HG02623 (cell line): ENCODE data around the gene UNC45A.
A peak's percentile ranks its signal among the peaks of the same experiment; 100 is the strongest.
"Not testable (repeated sequence)": the region's sequence is repeated elsewhere in the genome, so short reads cannot be mapped to it uniquely, and the experiment has no call there.

Source experiments
- ATAC-seq: cut with Tn5 transposase; IDR thresholded peaks from one replicate; pipeline ENCODE4 v1.9.1; 2021; ENCODE audit warnings: moderate library complexity; ENCODE audit not compliant: unreplicated experiment

The UNC45A gene, protein sequence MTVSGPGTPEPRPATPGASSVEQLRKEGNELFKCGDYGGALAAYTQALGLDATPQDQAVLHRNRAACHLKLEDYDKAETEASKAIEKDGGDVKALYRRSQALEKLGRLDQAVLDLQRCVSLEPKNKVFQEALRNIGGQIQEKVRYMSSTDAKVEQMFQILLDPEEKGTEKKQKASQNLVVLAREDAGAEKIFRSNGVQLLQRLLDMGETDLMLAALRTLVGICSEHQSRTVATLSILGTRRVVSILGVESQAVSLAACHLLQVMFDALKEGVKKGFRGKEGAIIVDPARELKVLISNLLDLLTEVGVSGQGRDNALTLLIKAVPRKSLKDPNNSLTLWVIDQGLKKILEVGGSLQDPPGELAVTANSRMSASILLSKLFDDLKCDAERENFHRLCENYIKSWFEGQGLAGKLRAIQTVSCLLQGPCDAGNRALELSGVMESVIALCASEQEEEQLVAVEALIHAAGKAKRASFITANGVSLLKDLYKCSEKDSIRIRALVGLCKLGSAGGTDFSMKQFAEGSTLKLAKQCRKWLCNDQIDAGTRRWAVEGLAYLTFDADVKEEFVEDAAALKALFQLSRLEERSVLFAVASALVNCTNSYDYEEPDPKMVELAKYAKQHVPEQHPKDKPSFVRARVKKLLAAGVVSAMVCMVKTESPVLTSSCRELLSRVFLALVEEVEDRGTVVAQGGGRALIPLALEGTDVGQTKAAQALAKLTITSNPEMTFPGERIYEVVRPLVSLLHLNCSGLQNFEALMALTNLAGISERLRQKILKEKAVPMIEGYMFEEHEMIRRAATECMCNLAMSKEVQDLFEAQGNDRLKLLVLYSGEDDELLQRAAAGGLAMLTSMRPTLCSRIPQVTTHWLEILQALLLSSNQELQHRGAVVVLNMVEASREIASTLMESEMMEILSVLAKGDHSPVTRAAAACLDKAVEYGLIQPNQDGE

DNA sequence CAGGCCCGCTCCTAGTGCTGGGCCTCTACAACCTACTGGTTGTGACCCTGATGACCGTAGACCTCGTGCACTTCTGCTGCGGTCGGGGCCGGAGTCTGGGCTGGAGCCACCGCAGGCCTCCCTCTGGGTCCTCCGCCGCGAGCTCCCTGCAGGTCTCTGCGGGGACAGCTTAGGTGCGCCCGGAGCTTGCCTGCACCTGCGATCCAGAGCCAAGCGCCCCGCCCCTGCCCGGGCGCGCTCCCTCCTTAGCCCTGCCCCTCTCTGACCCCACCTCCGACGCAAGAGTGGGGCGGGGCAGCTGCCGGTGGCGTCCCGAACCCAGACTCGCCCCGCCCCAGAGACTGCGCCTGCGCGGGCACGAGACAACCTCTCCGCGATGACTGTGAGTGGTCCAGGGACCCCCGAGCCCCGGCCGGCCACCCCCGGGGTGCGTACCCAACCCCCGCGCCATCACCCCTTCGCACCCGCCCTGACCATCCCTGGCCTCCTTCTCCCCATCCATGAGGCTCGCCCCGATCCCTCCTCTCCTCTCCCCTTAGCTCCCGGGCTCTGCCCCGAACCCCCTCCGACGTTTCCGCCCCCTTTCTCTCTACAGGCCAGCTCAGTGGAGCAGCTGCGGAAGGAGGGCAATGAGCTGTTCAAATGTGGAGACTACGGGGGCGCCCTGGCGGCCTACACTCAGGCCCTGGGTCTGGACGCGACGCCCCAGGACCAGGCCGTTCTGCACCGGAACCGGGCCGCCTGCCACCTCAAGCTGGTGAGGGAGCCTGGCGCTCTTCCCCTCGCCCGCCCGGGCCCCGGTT lies at the start of gene UNC45A:
Gene UNC45A (plus strand): TSS at position 337 of the 803 bp plus-strand sequence. CDS start 40 bp downstream, at position 377.
- ATAC-seq, result peak; percentile 57

- no peak for ATAC-seq
Measured at GRCh38 chr15:90885432-90886290, 49.4 kb upstream of the UNC45A start.

GRCh38 chr15:90886291-90886614 lies 48.8 kb upstream of the UNC45A start:
- ATAC-seq, result no peak

- no peak for ATAC-seq
Measured at GRCh38 chr15:90887037-90887481, 48.0 kb upstream of the UNC45A start.

- no peak for ATAC-seq
Measured at GRCh38 chr15:90889313-90889730, 45.8 kb upstream of the UNC45A start.

- no peak for ATAC-seq
Measured at GRCh38 chr15:90889736-90890456, 45.2 kb upstream of the UNC45A start.

- no peak for ATAC-seq
Measured at GRCh38 chr15:90890839-90891238, 44.2 kb upstream of the UNC45A start.

DNA sequence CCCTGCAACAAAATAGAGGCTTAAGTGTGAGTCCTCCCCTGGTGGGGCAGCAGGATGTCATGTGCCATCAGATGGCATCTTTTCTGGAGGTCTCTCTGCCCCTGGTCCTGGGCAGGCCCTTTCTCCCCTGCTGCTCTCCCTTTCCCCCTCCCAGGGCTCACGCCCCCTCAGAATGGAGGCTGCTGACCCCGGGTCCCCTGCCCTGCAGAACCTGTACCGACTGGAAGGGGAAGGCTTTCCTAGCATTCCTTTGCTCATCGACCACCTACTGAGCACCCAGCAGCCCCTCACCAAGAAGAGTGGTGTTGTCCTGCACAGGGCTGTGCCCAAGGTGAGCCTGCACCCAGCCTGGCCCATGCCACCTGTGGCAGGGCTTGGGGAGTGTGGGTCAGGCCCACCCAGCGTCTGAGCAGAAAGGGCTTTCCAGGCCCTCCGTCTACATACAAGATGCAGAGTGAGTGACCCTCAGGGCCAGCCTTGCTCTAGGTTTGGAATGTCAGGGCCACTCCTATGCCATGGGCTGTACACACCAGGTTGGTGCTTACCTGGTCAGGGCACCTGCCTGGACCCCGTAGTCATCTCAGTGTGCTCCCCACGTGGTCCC lies 43.6 kb upstream of the UNC45A start:
- ATAC-seq, result no peak

DNA sequence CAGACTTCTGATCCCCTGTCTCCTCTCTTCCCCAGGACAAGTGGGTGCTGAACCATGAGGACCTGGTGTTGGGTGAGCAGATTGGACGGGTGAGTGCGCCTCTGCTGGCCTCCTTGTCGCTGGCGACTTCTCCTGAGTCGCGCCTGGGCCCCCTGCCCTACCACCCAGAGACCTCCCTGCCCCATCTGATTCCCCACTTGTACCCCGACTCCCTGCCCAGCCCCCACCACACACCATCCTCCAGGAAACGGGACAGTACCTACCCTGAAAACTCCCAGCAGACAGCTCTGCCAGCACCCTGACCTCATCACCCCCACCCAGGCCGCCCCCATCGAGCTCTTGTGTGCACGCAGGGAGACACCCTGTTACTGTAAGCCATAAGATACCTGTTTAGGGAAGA lies 43.1 kb upstream of the UNC45A start:
- no peak for ATAC-seq

DNA sequence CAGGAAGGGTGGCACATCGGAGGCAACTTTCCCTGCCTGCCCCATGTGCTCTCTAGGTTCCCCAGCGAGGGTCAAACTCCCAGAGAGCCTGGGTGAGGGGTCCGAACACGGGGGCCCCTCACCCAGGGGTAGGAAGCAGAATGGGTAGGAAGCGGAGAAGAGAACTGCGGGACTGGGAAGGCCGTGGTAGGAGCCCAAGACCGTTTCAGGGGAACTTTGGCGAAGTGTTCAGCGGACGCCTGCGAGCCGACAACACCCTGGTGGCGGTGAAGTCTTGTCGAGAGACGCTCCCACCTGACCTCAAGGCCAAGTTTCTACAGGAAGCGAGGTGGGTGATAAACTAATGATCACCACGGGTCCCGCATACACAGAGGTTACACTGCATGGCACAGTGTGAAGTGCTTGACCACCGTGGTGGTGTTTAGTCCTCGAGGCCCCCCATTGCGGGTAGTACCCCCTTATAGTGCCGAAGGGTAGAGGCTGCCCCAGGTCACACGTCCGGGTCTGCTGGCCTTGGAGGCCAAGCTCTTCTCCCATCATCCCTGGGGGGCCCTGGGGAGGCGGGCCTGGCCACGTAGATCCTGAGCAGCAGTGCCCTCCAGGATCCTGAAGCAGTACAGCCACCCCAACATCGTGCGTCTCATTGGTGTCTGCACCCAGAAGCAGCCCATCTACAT lies 42.4 kb upstream of the UNC45A start:
- no peak for ATAC-seq

DNA sequence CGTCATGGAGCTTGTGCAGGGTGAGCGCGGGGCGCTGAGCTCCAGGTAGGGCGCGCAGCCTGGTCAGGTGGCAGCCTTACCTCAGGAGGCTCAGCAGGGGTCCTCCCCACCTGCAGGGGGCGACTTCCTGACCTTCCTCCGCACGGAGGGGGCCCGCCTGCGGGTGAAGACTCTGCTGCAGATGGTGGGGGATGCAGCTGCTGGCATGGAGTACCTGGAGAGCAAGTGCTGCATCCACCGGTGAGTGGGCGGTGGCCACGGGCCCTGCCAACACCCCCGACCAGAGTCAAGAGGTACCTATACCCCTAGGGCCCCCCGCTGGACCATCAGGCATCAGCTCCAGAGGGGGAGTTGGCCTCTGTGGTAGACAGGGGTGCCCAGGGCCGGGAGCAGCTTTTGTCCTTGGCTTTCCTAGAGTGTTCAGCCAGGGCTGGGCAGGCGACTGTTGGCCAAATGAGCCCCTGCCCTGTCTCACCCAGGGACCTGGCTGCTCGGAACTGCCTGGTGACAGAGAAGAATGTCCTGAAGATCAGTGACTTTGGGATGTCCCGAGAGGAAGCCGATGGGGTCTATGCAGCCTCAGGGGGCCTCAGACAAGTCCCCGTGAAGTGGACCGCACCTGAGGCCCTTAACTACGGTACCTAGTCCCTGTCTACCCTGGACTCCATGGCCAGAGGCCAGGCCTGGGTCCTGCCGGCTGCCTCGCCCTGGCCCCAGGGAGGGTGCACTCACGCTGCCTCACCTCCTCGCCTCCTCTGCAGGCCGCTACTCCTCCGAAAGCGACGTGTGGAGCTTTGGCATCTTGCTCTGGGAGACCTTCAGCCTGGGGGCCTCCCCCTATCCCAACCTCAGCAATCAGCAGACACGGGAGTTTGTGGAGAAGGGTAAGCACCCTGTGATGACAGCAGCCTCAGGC lies 41.7 kb upstream of the UNC45A start:
- ATAC-seq, result no peak

GRCh38 chr15:90895571-90896117 lies 39.4 kb upstream of the UNC45A start:
- no peak for ATAC-seq

GRCh38 chr15:90897131-90897655 lies 37.9 kb upstream of the UNC45A start:
- not testable (repeated sequence) for ATAC-seq

DNA sequence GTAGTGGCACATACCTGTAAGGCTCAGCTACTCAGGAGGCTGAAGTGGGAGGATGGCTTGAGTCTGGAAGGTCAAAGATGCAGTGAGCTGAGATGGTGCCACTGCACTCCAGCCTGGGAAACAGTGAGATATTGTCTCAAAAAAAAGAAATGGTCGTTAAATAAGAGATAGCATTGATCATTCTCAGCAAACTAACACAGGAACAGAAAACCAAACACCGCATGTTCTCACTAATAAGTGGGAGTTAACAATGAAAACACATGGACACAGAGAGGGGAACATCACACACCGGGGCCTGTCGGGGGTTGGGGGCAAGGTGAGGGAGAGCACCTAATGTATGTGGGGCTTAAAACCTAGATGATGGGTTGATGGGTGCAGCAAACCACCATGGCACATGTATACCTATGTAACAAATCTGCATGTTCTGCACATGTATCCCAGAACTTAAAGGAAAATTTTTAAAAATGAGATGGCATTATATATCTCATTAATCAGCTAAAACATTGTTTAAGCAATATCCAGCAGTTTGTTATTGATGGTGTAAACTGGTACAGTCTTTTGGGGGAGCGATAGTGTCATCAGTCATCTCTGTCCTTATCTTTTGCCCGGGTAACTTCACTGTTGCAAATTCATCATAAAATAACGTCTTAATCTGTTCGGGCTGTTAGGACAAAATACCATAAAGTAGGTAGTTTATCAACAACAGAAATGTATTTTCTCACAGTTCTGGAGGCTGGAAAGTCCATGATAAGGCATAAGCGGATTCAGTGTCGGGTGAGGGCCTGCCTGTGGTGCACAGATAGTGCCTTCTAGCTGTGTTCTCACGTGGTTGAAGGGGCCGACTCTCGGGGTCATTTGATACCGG lies 33.7 kb upstream of the UNC45A start:
- no peak for ATAC-seq

DNA sequence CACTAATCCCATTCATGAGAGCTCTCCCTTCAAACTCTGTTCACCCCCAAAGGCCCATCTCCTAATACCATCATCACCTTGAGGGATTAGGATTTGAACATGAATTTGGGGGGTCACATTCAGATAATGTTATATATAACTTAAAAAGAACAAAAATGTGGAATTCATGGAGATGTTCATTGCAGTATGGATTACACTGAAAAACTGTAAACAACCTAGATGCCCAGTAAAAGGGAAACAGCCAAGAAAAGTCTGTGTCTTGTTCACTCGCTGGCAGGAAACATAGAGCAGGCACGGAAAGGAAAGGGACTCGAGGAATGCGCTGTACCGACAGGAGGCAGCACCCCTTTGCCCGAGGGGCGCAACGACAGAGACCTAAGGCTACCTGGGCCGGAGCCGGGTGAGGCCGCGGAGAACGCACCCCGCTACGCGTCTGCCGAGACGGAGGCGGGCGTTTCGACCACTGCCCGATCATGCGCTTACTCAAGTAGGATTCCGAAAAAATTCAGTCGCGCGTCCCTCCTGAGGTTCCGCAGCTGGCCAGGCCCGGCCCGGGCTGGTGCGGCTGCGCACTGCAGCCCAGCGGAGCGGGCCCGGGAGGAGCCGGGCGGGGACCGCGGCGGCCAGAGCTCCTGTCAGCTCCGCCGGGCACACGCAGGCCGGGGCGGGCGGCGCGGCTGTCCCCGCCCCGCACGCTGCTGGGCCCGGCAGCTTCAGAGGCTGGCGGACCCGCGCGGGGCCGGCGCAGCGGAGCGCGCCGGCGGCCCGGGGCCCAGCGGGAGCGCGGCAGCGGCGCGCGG lies 32.8 kb upstream of the UNC45A start:
- peak; percentile 59 for ATAC-seq
